ENCODE measurements around the gene AKAP13. TPM values are rescaled to one million over a fixed set of nuclear protein-coding genes. Genes with fewer than 3 reads are reported as not detected.
"Not testable (repeated sequence)": the region's sequence is repeated elsewhere in the genome, so short reads cannot be mapped to it uniquely, and the experiment has no call there.

Gene AKAP13
- total RNA-seq, 1 donor from 2014 or later, result 322 TPM

GRCh38 chr15:85482894-85483293 lies 102.5 kb downstream of the AKAP13 start:
- ATAC-seq (ENCODE audit: poor library complexity), result peak; percentile 15
- no peak for DNase-seq
- intact Hi-C loops (cut with DNase I), result no loop called here

GRCh38 chr15:85483955-85484354 lies 103.6 kb downstream of the AKAP13 start:
- intact Hi-C loops (cut with DNase I); DNase-seq; ATAC-seq (ENCODE audit: poor library complexity): not testable (repeated sequence)

- intact Hi-C loops (cut with DNase I), result loop anchor here (5.0 kb wide), 1 partner anchor 97 kb away; no protein-coding TSS in a partner anchor
- DNase-seq; ATAC-seq (ENCODE audit: poor library complexity): not testable (repeated sequence)
Measured at GRCh38 chr15:85484923-85485322, 104.5 kb downstream of the AKAP13 start.

GRCh38 chr15:85485956-85486567 lies 105.7 kb downstream of the AKAP13 start:
- intact Hi-C loops (cut with DNase I), result loop anchor here (5.0 kb wide), 1 partner anchor 96 kb away; no protein-coding TSS in a partner anchor
- no peak for DNase-seq
- peak; percentile 74 for ATAC-seq (ENCODE audit: poor library complexity)

GRCh38 chr15:85487796-85488195 lies 107.4 kb downstream of the AKAP13 start:
- ATAC-seq (ENCODE audit: poor library complexity); DNase-seq: not testable (repeated sequence)
- intact Hi-C loops (cut with DNase I), result loop anchor here (5.0 kb wide), 1 partner anchor 95 kb away; no protein-coding TSS in a partner anchor

GRCh38 chr15:85488997-85489396 lies 108.6 kb downstream of the AKAP13 start:
- DNase-seq (no peak), ATAC-seq (ENCODE audit: poor library complexity) (no peak)
- intact Hi-C loops (cut with DNase I), result loop anchor here (5.0 kb wide), 1 partner anchor 93 kb away; no protein-coding TSS in a partner anchor

GRCh38 chr15:85489773-85490493 lies 109.5 kb downstream of the AKAP13 start:
- ATAC-seq (ENCODE audit: poor library complexity), result no peak
- no peak for DNase-seq

GRCh38 chr15:85490856-85491255 lies 110.5 kb downstream of the AKAP13 start:
- intact Hi-C loops (cut with DNase I), result loop anchor here (10.0 kb wide), 1 partner anchor 214 kb away; no protein-coding TSS in a partner anchor
- no peak for DNase-seq
- no peak for ATAC-seq (ENCODE audit: poor library complexity)

More at GRCh38 chr15:85489773-85490493, 109.5 kb downstream of the AKAP13 start:
- intact Hi-C loops (cut with DNase I), result loop anchor here (5.0 to 10.0 kb wide), 2 partner anchors 92 to 215 kb away; no protein-coding TSS in a partner anchor

- no peak for ATAC-seq (ENCODE audit: poor library complexity)
- intact Hi-C loops (cut with DNase I), result loop anchor here (10.0 kb wide), 1 partner anchor 213 kb away; no protein-coding TSS in a partner anchor
- no peak for DNase-seq
Measured at GRCh38 chr15:85491691-85492090, 111.3 kb downstream of the AKAP13 start.

- DNase-seq (no peak), ATAC-seq (ENCODE audit: poor library complexity) (no peak)
- intact Hi-C loops (cut with DNase I), result loop anchor here (10.0 kb wide), 1 partner anchor 212 kb away; no protein-coding TSS in a partner anchor
Measured at GRCh38 chr15:85492406-85492805, 112.0 kb downstream of the AKAP13 start.

- intact Hi-C loops (cut with DNase I), result loop anchor here (10.0 kb wide), 1 partner anchor 212 kb away; no protein-coding TSS in a partner anchor
- no peak for DNase-seq
- ATAC-seq (ENCODE audit: poor library complexity), result no peak
Measured at GRCh38 chr15:85493260-85493659, 112.9 kb downstream of the AKAP13 start.

- DNase-seq (no peak), ATAC-seq (ENCODE audit: poor library complexity) (peak; percentile 66)
- intact Hi-C loops (cut with DNase I), result loop anchor here (10.0 kb wide), 1 partner anchor 211 kb away; no protein-coding TSS in a partner anchor
Measured at GRCh38 chr15:85494048-85494777, 113.8 kb downstream of the AKAP13 start.

GRCh38 chr15:85495096-85495495 lies 114.7 kb downstream of the AKAP13 start:
- DNase-seq, result no peak
- no peak for ATAC-seq (ENCODE audit: poor library complexity)
- intact Hi-C loops (cut with DNase I), result loop anchor here (10.0 kb wide), 1 partner anchor 210 kb away; no protein-coding TSS in a partner anchor

GRCh38 chr15:85495544-85495943 lies 115.1 kb downstream of the AKAP13 start:
- no peak for ATAC-seq (ENCODE audit: poor library complexity)
- intact Hi-C loops (cut with DNase I), result loop anchor here (10.0 kb wide), 1 partner anchor 209 kb away; no protein-coding TSS in a partner anchor
- DNase-seq, result no peak

GRCh38 chr15:85496151-85496550 lies 115.7 kb downstream of the AKAP13 start:
- DNase-seq (no peak), ATAC-seq (ENCODE audit: poor library complexity) (no peak)
- intact Hi-C loops (cut with DNase I), result loop anchor here (10.0 kb wide), 1 partner anchor 209 kb away; no protein-coding TSS in a partner anchor

GRCh38 chr15:85496551-85497171 lies 116.3 kb downstream of the AKAP13 start:
- ATAC-seq (ENCODE audit: poor library complexity) (no peak), DNase-seq (no peak)
- intact Hi-C loops (cut with DNase I), result loop anchor here (10.0 kb wide), 1 partner anchor 208 kb away; no protein-coding TSS in a partner anchor

GRCh38 chr15:85497172-85497569 lies 116.8 kb downstream of the AKAP13 start:
- ATAC-seq (ENCODE audit: poor library complexity), result no peak
- DNase-seq, result no peak
- intact Hi-C loops (cut with DNase I), result loop anchor here (10.0 kb wide), 1 partner anchor 208 kb away; no protein-coding TSS in a partner anchor

GRCh38 chr15:85498471-85498870 lies 118.1 kb downstream of the AKAP13 start:
- no peak for ATAC-seq (ENCODE audit: poor library complexity)
- intact Hi-C loops (cut with DNase I), result loop anchor here (10.0 kb wide), 1 partner anchor 206 kb away; no protein-coding TSS in a partner anchor

More at GRCh38 chr15:85498471-85498870, 118.1 kb downstream of the AKAP13 start:
- DNase-seq, result no peak
